ENCODE data around the gene OLFML1.

- TF ChIP-seq CTCF (IDR thresholded peaks at IDR 0.05): no peak
- no peak for TF ChIP-seq POLR2A (IDR thresholded peaks at IDR 0.05)
These were observed 62.4 kb downstream of the OLFML1 start for GRCh38 chr11:7547687-7548086.

All from breast epithelium (tissue), 3 donors.